ENCODE data around the gene OTOP2.

The OTOP2 gene, protein sequence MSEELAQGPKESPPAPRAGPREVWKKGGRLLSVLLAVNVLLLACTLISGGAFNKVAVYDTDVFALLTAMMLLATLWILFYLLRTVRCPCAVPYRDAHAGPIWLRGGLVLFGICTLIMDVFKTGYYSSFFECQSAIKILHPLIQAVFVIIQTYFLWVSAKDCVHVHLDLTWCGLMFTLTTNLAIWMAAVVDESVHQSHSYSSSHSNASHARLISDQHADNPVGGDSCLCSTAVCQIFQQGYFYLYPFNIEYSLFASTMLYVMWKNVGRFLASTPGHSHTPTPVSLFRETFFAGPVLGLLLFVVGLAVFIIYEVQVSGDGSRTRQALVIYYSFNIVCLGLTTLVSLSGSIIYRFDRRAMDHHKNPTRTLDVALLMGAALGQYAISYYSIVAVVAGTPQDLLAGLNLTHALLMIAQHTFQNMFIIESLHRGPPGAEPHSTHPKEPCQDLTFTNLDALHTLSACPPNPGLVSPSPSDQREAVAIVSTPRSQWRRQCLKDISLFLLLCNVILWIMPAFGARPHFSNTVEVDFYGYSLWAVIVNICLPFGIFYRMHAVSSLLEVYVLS

GRCh38 chr17:74924250-74924948, at the start of gene OTOP2:
OTOP2 (plus strand) TSS chr17:74924273; CDS start chr17:74924633, 360 bp downstream.
- no peaks in the 10 kb centered on the region for H3K36me3 Mint-ChIP-seq
- H3K27ac Mint-ChIP-seq, result no peak within 1 kb of the TSS
- peak within 1 kb of the TSS; percentile 46 for H3K4me3 Mint-ChIP-seq
- no peak for DNase-seq (ENCODE audit: low spot score in 2 of 2)
- H3K9me3 Mint-ChIP-seq, result no peaks in the 10 kb centered on the region
- peaks cover 21% of the 10 kb centered on the region for H3K4me1 Mint-ChIP-seq
- ATAC-seq, result no peak

GRCh38 chr17:74874615-74875037, 49.4 kb upstream of the OTOP2 start:
- no peak for DNase-seq (ENCODE audit: low spot score in 2 of 2)
- H3K9me3 Mint-ChIP-seq, result no peaks in the 10 kb centered on the region
- peaks cover 24% of the 10 kb centered on the region for H3K4me1 Mint-ChIP-seq
- H3K4me3 Mint-ChIP-seq, result peak overlapping the region; percentile 81
- H3K27ac Mint-ChIP-seq, result no peak overlapping the region
- no peak for ATAC-seq
- H3K36me3 Mint-ChIP-seq, result peaks cover 15% of the 10 kb centered on the region

GRCh38 chr17:74875155-74875976, 48.7 kb upstream of the OTOP2 start:
- DNase-seq (ENCODE audit: low spot score in 2 of 2) (no peak), ATAC-seq (no peak)
- H3K4me1 Mint-ChIP-seq, result peaks cover 24% of the 10 kb centered on the region
- H3K9me3 Mint-ChIP-seq, result no peaks in the 10 kb centered on the region
- H3K27ac Mint-ChIP-seq, result peak overlapping the region; percentile 11
- H3K4me3 Mint-ChIP-seq, result peak overlapping the region; percentile 81
- H3K36me3 Mint-ChIP-seq, result peaks cover 15% of the 10 kb centered on the region

GRCh38 chr17:74875977-74876593, 48.0 kb upstream of the OTOP2 start:
- H3K36me3 Mint-ChIP-seq, result peaks cover 15% of the 10 kb centered on the region
- H3K4me1 Mint-ChIP-seq, result peaks cover 23% of the 10 kb centered on the region
- H3K27ac Mint-ChIP-seq, result no peak overlapping the region
- DNase-seq (ENCODE audit: low spot score in 2 of 2) (no peak), ATAC-seq (no peak)
- H3K9me3 Mint-ChIP-seq, result no peaks in the 10 kb centered on the region
- no peak overlapping the region for H3K4me3 Mint-ChIP-seq

GRCh38 chr17:74877592-74878548, 46.2 kb upstream of the OTOP2 start:
- ATAC-seq (no peak), DNase-seq (ENCODE audit: low spot score in 2 of 2) (no peak)
- Mint-ChIP-seq H3K9me3 (no peaks in the 10 kb centered on the region), H3K36me3 (peaks cover 6% of the 10 kb centered on the region), H3K27ac (peak overlapping the region; percentile 72), H3K4me3 (no peak overlapping the region), H3K4me1 (peaks cover 6% of the 10 kb centered on the region)

DNA sequence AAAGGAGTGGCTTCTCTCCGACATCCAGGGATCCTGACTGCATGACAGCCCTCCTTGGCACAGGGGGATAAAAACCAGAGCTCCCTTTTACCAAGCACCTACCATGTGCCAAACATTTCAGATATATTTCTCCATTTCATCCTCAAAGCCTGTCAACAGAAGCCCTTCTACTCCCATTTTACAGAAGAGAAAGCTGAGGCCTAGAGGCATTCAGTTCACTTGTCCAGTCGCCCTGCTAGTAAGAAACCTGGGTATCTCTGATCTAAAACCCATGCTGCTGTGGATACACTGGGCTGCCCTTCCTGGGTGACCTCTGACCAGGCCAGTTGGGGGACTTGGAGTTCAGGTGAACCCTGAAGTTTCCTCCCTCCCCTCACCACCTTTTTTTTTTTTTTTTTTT, 45.4 kb upstream of the OTOP2 start:
- ATAC-seq, result no peak
- peaks cover 5% of the 10 kb centered on the region for H3K4me1 Mint-ChIP-seq
- H3K36me3 Mint-ChIP-seq, result no peaks in the 10 kb centered on the region
- no peaks in the 10 kb centered on the region for H3K9me3 Mint-ChIP-seq
- no peak overlapping the region for H3K4me3 Mint-ChIP-seq
- peak overlapping the region; percentile 32 for H3K27ac Mint-ChIP-seq
- DNase-seq (ENCODE audit: low spot score in 2 of 2), result no peak

GRCh38 chr17:74879308-74879707, 44.8 kb upstream of the OTOP2 start:
- Mint-ChIP-seq H3K4me1 (no peaks in the 10 kb centered on the region), H3K36me3 (no peaks in the 10 kb centered on the region), H3K9me3 (no peaks in the 10 kb centered on the region), H3K4me3 (no peak overlapping the region), H3K27ac (no peak overlapping the region)
- DNase-seq (ENCODE audit: low spot score in 2 of 2) (no peak), ATAC-seq (no peak)

- no peak overlapping the region for H3K27ac Mint-ChIP-seq
- ATAC-seq (no peak), DNase-seq (ENCODE audit: low spot score in 2 of 2) (no peak)
- no peaks in the 10 kb centered on the region for H3K4me1 Mint-ChIP-seq
- H3K36me3 Mint-ChIP-seq, result no peaks in the 10 kb centered on the region
- H3K4me3 Mint-ChIP-seq, result no peak overlapping the region
- H3K9me3 Mint-ChIP-seq, result no peaks in the 10 kb centered on the region
Measured at GRCh38 chr17:74881073-74881472, 43.0 kb upstream of the OTOP2 start.

DNA sequence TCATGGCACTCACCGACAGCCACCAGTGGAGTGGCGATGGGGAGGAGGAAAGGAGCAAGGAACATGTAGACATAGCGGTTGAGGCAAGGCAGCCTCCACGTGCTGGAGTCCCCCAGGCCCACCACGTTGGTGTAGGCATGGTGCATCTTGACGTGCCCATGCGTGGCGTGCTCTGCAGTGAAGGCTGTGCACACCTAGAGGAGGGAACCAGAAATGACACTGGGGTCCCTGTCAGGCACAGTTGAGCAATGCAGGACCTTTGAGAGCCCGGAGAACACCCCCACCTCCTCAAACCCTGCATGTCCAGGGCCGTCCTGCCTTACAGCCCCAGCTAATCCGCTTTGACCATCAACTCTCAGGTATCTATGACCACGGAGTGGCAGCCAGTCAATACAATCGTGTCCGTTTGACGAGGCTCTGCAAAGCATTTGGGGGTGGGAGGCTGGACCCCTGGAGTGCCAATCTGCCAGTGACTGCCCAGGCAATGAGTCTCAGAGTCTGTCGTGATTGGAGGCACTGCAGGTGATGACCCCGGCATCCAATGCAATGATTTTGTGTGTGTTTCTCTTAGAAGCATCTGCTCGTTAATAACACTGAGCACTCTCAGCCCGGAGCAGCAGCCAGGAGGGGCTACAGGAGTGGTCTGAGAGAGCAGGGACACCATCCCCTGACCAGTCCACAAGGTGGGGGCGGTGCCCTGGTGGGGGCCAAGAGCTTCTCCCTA, 41.4 kb upstream of the OTOP2 start:
- no peak for ATAC-seq
- H3K36me3 Mint-ChIP-seq, result no peaks in the 10 kb centered on the region
- no peak overlapping the region for H3K27ac Mint-ChIP-seq
- DNase-seq (ENCODE audit: low spot score in 2 of 2), result no peak
- H3K4me1 Mint-ChIP-seq, result no peaks in the 10 kb centered on the region
- H3K4me3 Mint-ChIP-seq, result no peak overlapping the region
- H3K9me3 Mint-ChIP-seq, result no peaks in the 10 kb centered on the region

DNA sequence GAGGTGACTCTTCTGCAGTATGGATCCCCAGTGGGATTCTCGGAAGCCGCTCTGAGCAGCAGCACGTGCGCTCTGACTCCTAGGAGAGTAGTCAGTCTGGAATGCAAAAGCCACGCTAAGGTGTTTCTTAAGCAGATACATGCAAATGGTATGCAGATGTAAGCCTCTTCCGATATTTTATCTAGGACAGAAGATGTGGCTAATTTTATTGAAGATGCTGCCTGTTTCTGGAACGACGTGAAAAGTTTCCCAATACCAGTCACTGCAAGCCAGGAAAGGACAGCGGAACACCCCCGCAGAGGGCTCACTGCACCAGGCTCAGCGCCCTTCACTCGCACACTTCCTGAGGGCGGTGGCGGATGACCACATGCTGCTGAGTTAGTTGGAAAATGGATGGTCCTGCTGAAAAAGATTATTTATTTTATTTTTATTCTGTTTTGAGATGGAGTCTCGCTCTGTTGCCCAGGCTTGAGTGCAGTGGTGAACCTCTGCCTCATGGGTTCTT, 40.8 kb upstream of the OTOP2 start:
- H3K27ac Mint-ChIP-seq, result no peak overlapping the region
- H3K36me3 Mint-ChIP-seq, result no peaks in the 10 kb centered on the region
- no peaks in the 10 kb centered on the region for H3K4me1 Mint-ChIP-seq
- no peak overlapping the region for H3K4me3 Mint-ChIP-seq
- DNase-seq (ENCODE audit: low spot score in 2 of 2) (no peak), ATAC-seq (no peak)
- no peaks in the 10 kb centered on the region for H3K9me3 Mint-ChIP-seq

GRCh38 chr17:74888469-74888868, 35.6 kb upstream of the OTOP2 start:
- H3K4me3 Mint-ChIP-seq, result no peak overlapping the region

DNA sequence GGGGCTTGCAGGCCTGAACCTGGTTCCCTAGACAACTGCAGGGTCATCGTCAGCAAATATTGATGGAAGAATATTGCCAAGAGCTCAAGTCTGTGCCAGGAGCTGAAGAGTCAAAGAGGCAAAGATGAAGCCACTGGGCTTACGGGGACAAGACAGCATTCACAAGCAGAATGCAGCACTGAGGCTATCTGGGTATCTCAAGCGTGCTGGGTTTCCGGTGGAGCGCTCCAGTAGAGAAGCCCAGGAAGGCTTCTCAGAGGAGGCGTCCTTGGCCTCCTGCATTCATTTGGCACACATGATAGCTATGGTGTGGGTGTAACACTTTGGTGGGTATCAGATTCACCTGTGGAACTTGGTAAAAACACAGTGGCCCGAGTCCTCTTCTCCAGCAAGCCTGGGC, 33.5 kb upstream of the OTOP2 start:
- H3K27ac Mint-ChIP-seq, result no peak overlapping the region
- ATAC-seq (no peak), DNase-seq (ENCODE audit: low spot score in 2 of 2) (no peak)
- peaks cover 6% of the 10 kb centered on the region for H3K4me1 Mint-ChIP-seq
- no peak overlapping the region for H3K4me3 Mint-ChIP-seq
- no peaks in the 10 kb centered on the region for H3K9me3 Mint-ChIP-seq
- no peaks in the 10 kb centered on the region for H3K36me3 Mint-ChIP-seq

More at GRCh38 chr17:74888469-74888868, 35.6 kb upstream of the OTOP2 start:
- DNase-seq (ENCODE audit: low spot score in 2 of 2), result no peak
- no peak for ATAC-seq
- H3K9me3 Mint-ChIP-seq, result no peaks in the 10 kb centered on the region
- no peaks in the 10 kb centered on the region for H3K4me1 Mint-ChIP-seq
- H3K36me3 Mint-ChIP-seq, result no peaks in the 10 kb centered on the region
- H3K27ac Mint-ChIP-seq, result no peak overlapping the region
